ENCODE results near the gene COG5.
A peak's percentile ranks its signal among the peaks of the same experiment; 100 is the strongest.

COG5 gene

GRCh38 chr7:107599262-107599661, 35.5 kb upstream of the COG5 start:
- H3K9me3 ChIP-seq (ENCODE audit: insufficient read depth, low read length): no peaks in the 10 kb centered on the region
- no peak for TF ChIP-seq SUZ12 (IDR thresholded peaks at IDR 0.05; ENCODE audit: extremely low read depth, insufficient read depth, insufficient read length)
- TF ChIP-seq ZNF274 (IDR thresholded peaks at IDR 0.05; ENCODE audit: low read depth, low read length): no peak
- no peak for TF ChIP-seq YY1 (IDR thresholded peaks at IDR 0.05; ENCODE audit: insufficient read depth, insufficient read length)
- peaks cover 15% of the 10 kb centered on the region for H3K36me3 ChIP-seq (ENCODE audit: insufficient read depth, insufficient read length, low read length)
- no peak overlapping the region for H3K9ac ChIP-seq (ENCODE audit: insufficient read length, low read depth)
- no peaks in the 10 kb centered on the region for H3K4me1 ChIP-seq (ENCODE audit: insufficient read depth, insufficient read length)
- no peak overlapping the region for H3K4me3 ChIP-seq (ENCODE audit: insufficient read length, low read depth)
- no peak for DNase-seq (ENCODE audit: low read depth, low spot score)
- no peaks in the 10 kb centered on the region for H3K27me3 ChIP-seq (ENCODE audit: insufficient read depth, insufficient read length)

- no peak for DNase-seq (ENCODE audit: low read depth, low spot score)
- Histone ChIP-seq H3K36me3 (ENCODE audit: insufficient read depth, insufficient read length, low read length) (peaks cover 19% of the 10 kb centered on the region), H3K27me3 (ENCODE audit: insufficient read depth, insufficient read length) (no peaks in the 10 kb centered on the region), H3K9ac (ENCODE audit: insufficient read length, low read depth) (no peak overlapping the region), H3K4me1 (ENCODE audit: insufficient read depth, insufficient read length) (no peaks in the 10 kb centered on the region), H3K4me3 (ENCODE audit: insufficient read length, low read depth) (no peak overlapping the region), H3K9me3 (ENCODE audit: insufficient read depth, low read length) (no peaks in the 10 kb centered on the region)
- TF ChIP-seq YY1 (IDR thresholded peaks at IDR 0.05; ENCODE audit: insufficient read depth, insufficient read length): no peak
- no peak for TF ChIP-seq ZNF274 (IDR thresholded peaks at IDR 0.05; ENCODE audit: low read depth, low read length)
- TF ChIP-seq SUZ12 (IDR thresholded peaks at IDR 0.05; ENCODE audit: extremely low read depth, insufficient read depth, insufficient read length): no peak
These were observed 34.2 kb upstream of the COG5 start for GRCh38 chr7:107597953-107598352.

- no peak overlapping the region for H3K4me3 ChIP-seq (ENCODE audit: insufficient read length, low read depth)
These were observed 33.8 kb upstream of the COG5 start for GRCh38 chr7:107597582-107597916.

GRCh38 chr7:107596881-107597581, 33.3 kb upstream of the COG5 start:
- Histone ChIP-seq H3K36me3 (ENCODE audit: insufficient read depth, insufficient read length, low read length) (peaks cover 19% of the 10 kb centered on the region), H3K27me3 (ENCODE audit: insufficient read depth, insufficient read length) (no peaks in the 10 kb centered on the region), H3K9me3 (ENCODE audit: insufficient read depth, low read length) (no peaks in the 10 kb centered on the region), H3K4me3 (ENCODE audit: insufficient read length, low read depth) (no peak overlapping the region), H3K4me1 (ENCODE audit: insufficient read depth, insufficient read length) (no peaks in the 10 kb centered on the region), H3K9ac (ENCODE audit: insufficient read length, low read depth) (no peak overlapping the region)
- TF ChIP-seq ZNF274 (IDR thresholded peaks at IDR 0.05; ENCODE audit: low read depth, low read length) (no peak), YY1 (IDR thresholded peaks at IDR 0.05; ENCODE audit: insufficient read depth, insufficient read length) (no peak)
- DNase-seq (ENCODE audit: low read depth, low spot score): no peak

More at GRCh38 chr7:107597582-107597916, 33.8 kb upstream of the COG5 start:
- DNase-seq (ENCODE audit: low read depth, low spot score): no peak
- TF ChIP-seq ZNF274 (IDR thresholded peaks at IDR 0.05; ENCODE audit: low read depth, low read length): no peak
- TF ChIP-seq YY1 (IDR thresholded peaks at IDR 0.05; ENCODE audit: insufficient read depth, insufficient read length): no peak
- no peak for TF ChIP-seq SUZ12 (IDR thresholded peaks at IDR 0.05; ENCODE audit: extremely low read depth, insufficient read depth, insufficient read length)
- no peaks in the 10 kb centered on the region for H3K9me3 ChIP-seq (ENCODE audit: insufficient read depth, low read length)
- H3K4me1 ChIP-seq (ENCODE audit: insufficient read depth, insufficient read length): no peaks in the 10 kb centered on the region
- no peak overlapping the region for H3K9ac ChIP-seq (ENCODE audit: insufficient read length, low read depth)
- H3K27me3 ChIP-seq (ENCODE audit: insufficient read depth, insufficient read length): no peaks in the 10 kb centered on the region
- peaks cover 19% of the 10 kb centered on the region for H3K36me3 ChIP-seq (ENCODE audit: insufficient read depth, insufficient read length, low read length)

GRCh38 chr7:107594961-107595737, 31.4 kb upstream of the COG5 start:
- no peaks in the 10 kb centered on the region for H3K4me1 ChIP-seq (ENCODE audit: insufficient read depth, insufficient read length)
- DNase-seq (ENCODE audit: low read depth, low spot score): peak; percentile 13
- TF ChIP-seq YY1 (IDR thresholded peaks at IDR 0.05; ENCODE audit: insufficient read depth, insufficient read length) (no peak), SUZ12 (IDR thresholded peaks at IDR 0.05; ENCODE audit: extremely low read depth, insufficient read depth, insufficient read length) (no peak), ZNF274 (IDR thresholded peaks at IDR 0.05; ENCODE audit: low read depth, low read length) (no peak)
- peaks cover 11% of the 10 kb centered on the region for H3K36me3 ChIP-seq (ENCODE audit: insufficient read depth, insufficient read length, low read length)
- H3K4me3 ChIP-seq (ENCODE audit: insufficient read length, low read depth): no peak overlapping the region
- no peak overlapping the region for H3K9ac ChIP-seq (ENCODE audit: insufficient read length, low read depth)
- no peaks in the 10 kb centered on the region for H3K9me3 ChIP-seq (ENCODE audit: insufficient read depth, low read length)
- H3K27me3 ChIP-seq (ENCODE audit: insufficient read depth, insufficient read length): no peaks in the 10 kb centered on the region

- Histone ChIP-seq H3K9me3 (ENCODE audit: insufficient read depth, low read length) (no peaks in the 10 kb centered on the region), H3K27me3 (ENCODE audit: insufficient read depth, insufficient read length) (no peaks in the 10 kb centered on the region), H3K4me3 (ENCODE audit: insufficient read length, low read depth) (no peak overlapping the region), H3K4me1 (ENCODE audit: insufficient read depth, insufficient read length) (no peaks in the 10 kb centered on the region), H3K36me3 (ENCODE audit: insufficient read depth, insufficient read length, low read length) (peaks cover 9% of the 10 kb centered on the region), H3K9ac (ENCODE audit: insufficient read length, low read depth) (no peak overlapping the region)
- no peak for DNase-seq (ENCODE audit: low read depth, low spot score)
- TF ChIP-seq ZNF274 (IDR thresholded peaks at IDR 0.05; ENCODE audit: low read depth, low read length) (no peak), SUZ12 (IDR thresholded peaks at IDR 0.05; ENCODE audit: extremely low read depth, insufficient read depth, insufficient read length) (no peak), YY1 (IDR thresholded peaks at IDR 0.05; ENCODE audit: insufficient read depth, insufficient read length) (no peak)
These were observed 29.3 kb upstream of the COG5 start for GRCh38 chr7:107593025-107593410.

- no peak for TF ChIP-seq YY1 (IDR thresholded peaks at IDR 0.05; ENCODE audit: insufficient read depth, insufficient read length)
- TF ChIP-seq ZNF274 (IDR thresholded peaks at IDR 0.05; ENCODE audit: low read depth, low read length): no peak
- no peak for TF ChIP-seq SUZ12 (IDR thresholded peaks at IDR 0.05; ENCODE audit: extremely low read depth, insufficient read depth, insufficient read length)
- DNase-seq (ENCODE audit: low read depth, low spot score): no peak
- H3K4me1 ChIP-seq (ENCODE audit: insufficient read depth, insufficient read length): no peaks in the 10 kb centered on the region
- peaks cover 9% of the 10 kb centered on the region for H3K36me3 ChIP-seq (ENCODE audit: insufficient read depth, insufficient read length, low read length)
- H3K9me3 ChIP-seq (ENCODE audit: insufficient read depth, low read length): no peaks in the 10 kb centered on the region
- no peaks in the 10 kb centered on the region for H3K27me3 ChIP-seq (ENCODE audit: insufficient read depth, insufficient read length)
- H3K9ac ChIP-seq (ENCODE audit: insufficient read length, low read depth): no peak overlapping the region
- no peak overlapping the region for H3K4me3 ChIP-seq (ENCODE audit: insufficient read length, low read depth)
These were observed 28.8 kb upstream of the COG5 start for GRCh38 chr7:107592361-107593024.

Measured in NT2/D1 (cell line).